ENCODE data around the gene SZRD1. TPM values are rescaled to one million over a fixed set of nuclear protein-coding genes. Genes with fewer than 3 reads are reported as not detected.

Gene SZRD1
- total and polyA plus RNA-seq, 2 of the 4 experiments (the other 2 are of a cell fraction), result 119 to 149 TPM

GRCh38 chr1:16392740-16393569, 25.9 kb downstream of the SZRD1 start:
- intact Hi-C loops (cut with micrococcal nuclease), result no loop called here
- dilution Hi-C loops (cut with HindIII; ENCODE audit: low sequenced_read_pairs, unreplicated experiment), result no loop called here
- ATAC-seq (ENCODE audit: low read depth), result no peak
- no peak for TF ChIP-seq NFE2L2 (IDR thresholded peaks at IDR 0.05; ENCODE audit: low read depth, low read length)
- no peak for TF ChIP-seq RCOR1 (IDR thresholded peaks at IDR 0.05; ENCODE audit: insufficient replicate concordance, low read length)
- no peak for TF ChIP-seq RFX5 (IDR thresholded peaks at IDR 0.05; ENCODE audit: low read depth, low read length)
- no peak for TF ChIP-seq USF2 (IDR thresholded peaks at IDR 0.05; ENCODE audit: low read depth, low read length)
- no peak for TF ChIP-seq POLR2A (IDR thresholded peaks at IDR 0.05; ENCODE audit: low read depth, low read length)
- no peak for TF ChIP-seq MXI1 (IDR thresholded peaks at IDR 0.05; ENCODE audit: borderline replicate concordance, low read depth, low read length)
- no peak for TF ChIP-seq CTCF (conservative IDR thresholded peaks at IDR 0.05; ENCODE audit: low read depth, low read length)
- no peak for TF ChIP-seq ELK1 (IDR thresholded peaks at IDR 0.05; ENCODE audit: borderline replicate concordance, low read depth, low read length)
- no peak for TF ChIP-seq CHD1 (IDR thresholded peaks at IDR 0.05; ENCODE audit: low read depth, low read length)
- TF ChIP-seq MAZ (IDR thresholded peaks at IDR 0.05; ENCODE audit: borderline replicate concordance, low read depth, low read length), result no peak
- TF ChIP-seq BHLHE40 (IDR thresholded peaks at IDR 0.05; ENCODE audit: low read depth, low read length), result no peak
- TF ChIP-seq FOS (IDR thresholded peaks at IDR 0.05; ENCODE audit: low read depth, low read length), result no peak
- TF ChIP-seq SMC3 (IDR thresholded peaks at IDR 0.05; ENCODE audit: low read depth, low read length), result no peak
- TF ChIP-seq MAFK (IDR thresholded peaks at IDR 0.05; ENCODE audit: low read depth, low read length), result no peak
- TF ChIP-seq RAD21 (IDR thresholded peaks at IDR 0.05; ENCODE audit: low read length), result no peak

More at GRCh38 chr1:16392740-16393569, 25.9 kb downstream of the SZRD1 start:
- H3K79me1 ChIP-seq (ENCODE audit: low read depth in 1 of 2, low read length in 2 of 2), result peaks cover 28 to 82% of the 10 kb centered on the region in 2 experiments; a peak in 3 of 4 replicates
- H3K23ac ChIP-seq (ENCODE audit: low read depth, low read length), result no peak overlapping the region
- no peak overlapping the region for H3K18ac ChIP-seq (ENCODE audit: low read depth, low read length)
- H3K9me1 ChIP-seq (ENCODE audit: insufficient read depth, low read length), result peaks cover 37% of the 10 kb centered on the region
- H3K27ac ChIP-seq (ENCODE audit: insufficient read depth, low read length), result no peak overlapping the region
- H2BK15ac ChIP-seq (ENCODE audit: low read depth, low read length), result no peak overlapping the region
- H3K9me3 ChIP-seq (ENCODE audit: control insufficient read depth, insufficient read depth, low read length), result no peaks in the 10 kb centered on the region
- H2BK120ac ChIP-seq (ENCODE audit: low read depth, low read length), result no peak overlapping the region
- no peak overlapping the region for H4K5ac ChIP-seq (ENCODE audit: low read depth, low read length)
- CTCF ChIA-PET, result no interaction called here
- H2AK9ac ChIP-seq (replicated peaks; ENCODE audit: low read depth, low read length, poor library complexity), result peak overlapping the region; percentile 75
- no peak overlapping the region; the same call in 1 of the 2 replicates for H4K91ac ChIP-seq (ENCODE audit: insufficient read depth, low read depth, low read length)
- no peak overlapping the region for H3K14ac ChIP-seq (replicated peaks; ENCODE audit: low read depth, low read length)
- no peaks in the 10 kb centered on the region for H3K27me3 ChIP-seq (ENCODE audit: control insufficient read depth, insufficient read depth, low read length)
- H3K56ac ChIP-seq (ENCODE audit: extremely low read depth, insufficient read depth, low read length), result no peak overlapping the region
- H2AK5ac ChIP-seq (ENCODE audit: low read depth, low read length), result no peak overlapping the region
- POLR2A ChIA-PET (ENCODE audit: unreplicated experiment), result no interaction called here
- H3K4ac ChIP-seq (ENCODE audit: low read depth, low read length), result no peak overlapping the region
- H3K4me1 ChIP-seq (ENCODE audit: control insufficient read depth, insufficient read depth, low read length), result peaks cover 25% of the 10 kb centered on the region
- peaks cover 26% of the 10 kb centered on the region for H3K36me3 ChIP-seq (ENCODE audit: control insufficient read depth, insufficient read depth, low read length)
- no TSS peak for BruUV-seq (replicated peaks)
- no peak overlapping the region for H3K4me3 ChIP-seq (ENCODE audit: insufficient read depth, low read depth, low read length)
- DNase-seq, result peak; percentile 38
- H3K9ac ChIP-seq (ENCODE audit: low read depth, low read length), result no peak overlapping the region
- in situ Hi-C loops (cut with MboI; ENCODE audit: low sequenced_read_pairs), result no loop called here
- no peak overlapping the region for H2BK5ac ChIP-seq (ENCODE audit: low read depth, low read length, poor library complexity, severe bottlenecking)
- no peak overlapping the region for H3K4me2 ChIP-seq (ENCODE audit: low read depth, low read length)
- no peak overlapping the region; the same call in 1 of the 2 replicates for H2BK20ac ChIP-seq (ENCODE audit: low read depth, low read length)
- H4K20me1 ChIP-seq (ENCODE audit: insufficient read depth, low read length), result peaks cover 53% of the 10 kb centered on the region
- H2AFZ ChIP-seq (replicated peaks; ENCODE audit: low read length, poor library complexity), result no peak overlapping the region
- H4K8ac ChIP-seq (ENCODE audit: low read depth in 2 of 2, low read length in 2 of 2), result no peak overlapping the region
- 91% methylated on average over 14 of the region's 21 CpGs; no CpG with 5 or more reads in 1 of the 2 experiments for WGBS, 2 experiments (ENCODE audit: extremely low coverage in 2 of 2, insufficient read length in 1 of 2)

Measured in IMR-90 (cell line).